HCT116 (cell line): ENCODE measurements around the gene HOPX. TPM values are rescaled to one million over a fixed set of nuclear protein-coding genes. Genes with fewer than 3 reads are reported as not detected.
"Not testable (repeated sequence)": the region's sequence is repeated elsewhere in the genome, so short reads cannot be mapped to it uniquely, and the experiment has no call there.

Experiments
- ATAC-seq: fragments of 200-7000 bp; cut with Tn5 transposase; 2 replicates; pipeline ENCODE4 v1.9.1; 2020; ENCODE audit warnings: mild to moderate bottlenecking, moderate library complexity
- BruUV-seq: library from RNA; stranded (reverse); fragments of 400-500 nt; replicated peaks from 2 replicates; lab custom pipeline; 2021; lab: Mats Ljungman, UMichigan
- CTCF ChIA-PET: fragments of 300-600 bp; sonication (Branson Sonifier 250); formaldehyde crosslinking; loops from one replicate; lab custom pipeline; 2021; ENCODE audit warnings: antibody characterized with exemption; lab: Charles Lee
- POLR2A ChIA-PET: fragments of 300-600, 350-600 bp; sonication (Branson Sonifier 250); formaldehyde crosslinking; loops from one replicate; lab custom pipeline; 2021; ENCODE audit warnings: antibody characterized with exemption; lab: Charles Lee
- RAD21 ChIA-PET, 2 experiments: fragments of 300-600 bp; sonication (Branson Sonifier 250); formaldehyde crosslinking; loops; one replicate each; lab custom pipeline; 2023; ENCODE audit warnings: low total read pairs in 2 of 2; ENCODE audit not compliant: uncharacterized antibody in 2 of 2, unreplicated experiment in 2 of 2, low non-redundant PET in 1 of 2; lab: Charles Lee
- DNase-seq: peaks from one replicate; pipeline ENCODE4 v3.0.0-alpha.2; 2010; ENCODE audit warnings: low read depth, low spot score
- H2AFZ ChIP-seq: fragments of 200-600 bp; shearing (Covaris generic), sonication (generic); 2 replicates; pipeline ENCODE4 v1.6.1; 2017; ENCODE audit warnings: low read depth, mixed run types, mixed read lengths, antibody characterized with exemption, low read length; ENCODE audit not compliant: poor library complexity, severe bottlenecking
- H3K27ac ChIP-seq: 2 replicates; pipeline ENCODE4 v1.5.1; 2012; ENCODE audit warnings: low read depth, low read length
- H3K27me3 ChIP-seq: fragments of 200-600 bp; sonication (generic); 2 replicates; pipeline ENCODE4 v1.6.1; 2016; ENCODE audit warnings: mixed run types, low read length, mixed read lengths; ENCODE audit not compliant: insufficient read depth
- H3K36me3 ChIP-seq, 2 experiments: fragments of 200-500 bp in 1 of 2; fragments of 200-600 bp in 1 of 2; sonication (Bioruptor generic) in 1 of 2; sonication (generic) in 1 of 2; 2 replicates each; pipeline versions ENCODE4 v1.5.1 to v1.6.1; 2014 to 2016; ENCODE audit warnings: low read length in 2 of 2, inconsistent platforms in 1 of 2, mixed read lengths in 1 of 2, mixed run types in 1 of 2; ENCODE audit not compliant: insufficient read depth in 2 of 2, control insufficient read depth in 1 of 2
- H3K4me1 ChIP-seq, 2 experiments: fragments of 200-600 bp in 1 of 2; sonication (generic) in 1 of 2; 2 replicates each; pipeline versions ENCODE4 v1.5.1 to v1.6.1; 2012 to 2017; ENCODE audit warnings: low read length in 2 of 2, inconsistent platforms in 1 of 2, mild to moderate bottlenecking in 1 of 2, mixed read lengths in 1 of 2, mixed run types in 1 of 2, moderate library complexity in 1 of 2; ENCODE audit not compliant: insufficient read depth in 2 of 2, control insufficient read depth in 1 of 2
- H3K4me2 ChIP-seq: fragments of 200-600 bp; sonication (generic); 2 replicates; pipeline ENCODE4 v1.6.1; 2017; ENCODE audit warnings: mixed run types, low read length, mixed read lengths
- H3K4me3 ChIP-seq, 2 experiments: fragments of 200-600 bp in 1 of 2; sonication (generic) in 1 of 2; replicated peaks in 1 of 2; 2 replicates each; pipeline ENCODE4 v1.5.1; 2011 to 2016; ENCODE audit warnings: low read length in 2 of 2, control low read depth in 1 of 2, low read depth in 1 of 2, mild to moderate bottlenecking in 1 of 2, mixed read lengths in 1 of 2, mixed run types in 1 of 2
- H3K79me2 ChIP-seq: fragments of 200-600 bp; sonication (generic); 2 replicates; pipeline ENCODE4 v1.6.1; 2017; ENCODE audit warnings: mild to moderate bottlenecking, mixed run types, low read length, moderate library complexity, mixed read lengths; ENCODE audit not compliant: insufficient read depth
- H3K9ac ChIP-seq: fragments of 200-600 bp; sonication (generic); 2 replicates; pipeline ENCODE4 v1.6.1; 2016; ENCODE audit warnings: low read length, mixed read lengths
- H3K9me2 ChIP-seq: fragments of 200-600 bp; sonication (generic), shearing (Covaris generic); 2 replicates; pipeline ENCODE4 v1.6.1; 2017; ENCODE audit warnings: mixed run types, mild to moderate bottlenecking, moderate library complexity; ENCODE audit not compliant: insufficient read depth
- H3K9me3 ChIP-seq, 2 experiments: fragments of 200-500 bp in 1 of 2; fragments of 200-600 bp in 1 of 2; sonication (Bioruptor generic) in 1 of 2; sonication (generic) in 1 of 2; 2 replicates each; pipeline ENCODE4 v1.6.1; 2014 to 2017; ENCODE audit warnings: low read length in 2 of 2, mixed read lengths in 2 of 2, inconsistent platforms in 1 of 2, low read depth in 1 of 2, mild to moderate bottlenecking in 1 of 2, mixed run types in 1 of 2, moderate library complexity in 1 of 2; ENCODE audit not compliant: control insufficient read depth in 1 of 2, insufficient read depth in 1 of 2
- H4K20me1 ChIP-seq: fragments of 200-600 bp; sonication (generic), shearing (Covaris generic); 2 replicates; pipeline ENCODE4 v1.6.1; 2017; ENCODE audit warnings: mixed run types, mild to moderate bottlenecking, moderate library complexity; ENCODE audit not compliant: insufficient read depth
- CBX3 ChIP-seq: IDR thresholded peaks from 2 replicates; pipeline ENCODE4 v1.6.1; 2012; ENCODE audit warnings: low read depth
- CEBPB ChIP-seq: IDR thresholded peaks from 2 replicates; pipeline ENCODE4 v1.6.1; 2012; ENCODE audit warnings: low read depth
- CTCF ChIP-seq, 3 experiments: fragments of 200-600 bp in 1 of 3; sonication (generic) in 1 of 3; IDR thresholded peaks in 2 of 3; conservative IDR thresholded peaks in 1 of 3; 2 replicates each; pipeline ENCODE4 v1.5.1; 2012 to 2017; ENCODE audit warnings: low read depth in 2 of 3, low read length in 2 of 3, antibody characterized with exemption in 1 of 3, borderline replicate concordance in 1 of 3, control low read depth in 1 of 3, mild to moderate bottlenecking in 1 of 3, mixed read lengths in 1 of 3, mixed run types in 1 of 3, moderate library complexity in 1 of 3; ENCODE audit not compliant: insufficient read depth in 1 of 3
- EGR1 ChIP-seq: IDR thresholded peaks from 2 replicates; pipeline ENCODE4 v1.6.1; 2012; ENCODE audit warnings: low read depth
- FOSL1 ChIP-seq: IDR thresholded peaks from 2 replicates; pipeline ENCODE4 v1.6.1; 2012; ENCODE audit warnings: low read depth
- POLR2A ChIP-seq: IDR thresholded peaks from 2 replicates; pipeline ENCODE4 v1.7.0; 2011; ENCODE audit warnings: borderline replicate concordance; ENCODE audit not compliant: insufficient read depth, insufficient read length; ENCODE audit errors: extremely low read depth
- RAD21 ChIP-seq: IDR thresholded peaks from 2 replicates; pipeline ENCODE4 v1.6.1; 2012; ENCODE audit warnings: low read depth, mild to moderate bottlenecking
- TCF7L2 ChIP-seq: IDR thresholded peaks from 2 replicates; pipeline ENCODE4 v1.7.0; 2011; ENCODE audit warnings: borderline replicate concordance, inconsistent platforms; ENCODE audit not compliant: insufficient read depth, insufficient read length; ENCODE audit errors: extremely low read depth
- YY1 ChIP-seq: IDR thresholded peaks from 2 replicates; pipeline ENCODE4 v1.6.1; 2011; ENCODE audit warnings: low read length, low read depth, moderate library complexity, mild to moderate bottlenecking; ENCODE audit not compliant: insufficient replicate concordance; ENCODE audit errors: extremely low read depth
- ZFX ChIP-seq: fragments of 450-650 bp; IDR thresholded peaks from 2 replicates; pipeline ENCODE4 v1.6.1; 2017
- ZNF274 ChIP-seq: fragments of 200-500 bp; sonication (Bioruptor generic); IDR thresholded peaks from 2 replicates; pipeline ENCODE4 v1.6.1; 2014; ENCODE audit warnings: mild to moderate bottlenecking, low read depth, low read length, inconsistent platforms
- intact Hi-C: fragments of 100-400 bp; cut with micrococcal nuclease; formaldehyde crosslinking; loops from 2 replicates; pipeline ENCODE4 v1.10.0; 2022
- total RNA-seq: library from RNA; stranded (reverse); gene quantifications from one replicate; pipeline ENCODE4 v1.2.1, GENCODE V29; 2021; ENCODE audit not compliant: unreplicated experiment

HOPX gene
- total RNA-seq, 1 experiment from 2014 or later, result 0.42 TPM

- TF ChIP-seq ZNF274 (no peak), POLR2A (no peak), FOSL1 (no peak)
Observed at GRCh38 chr4:56637791-56638190, 43.3 kb downstream of the HOPX start (continued).

- DNase-seq (no peak), ATAC-seq (no peak)
- Histone ChIP-seq H3K9me3 (no peaks in the 10 kb centered on the region), H3K4me1 (peaks cover 17 to 63% of the 10 kb centered on the region in 2 experiments), H2AFZ (peak overlapping the region; percentile 42), H3K79me2 (no peaks in the 10 kb centered on the region), H3K27me3 (no peaks in the 10 kb centered on the region), H3K27ac (no peak overlapping the region), H3K4me2 (no peak overlapping the region), H3K36me3 (no peaks in the 10 kb centered on the region), H3K9ac (no peak overlapping the region), H3K9me2 (no peaks in the 10 kb centered on the region), H3K4me3 (no peak overlapping the region), H4K20me1 (no peaks in the 10 kb centered on the region)
- ChIA-PET CTCF (no interaction called here), RAD21 (no interaction called here), POLR2A (no interaction called here)
- intact Hi-C loops, result no loop called here
- no TSS peak for BruUV-seq
- TF ChIP-seq CBX3, result no peak
- no peak for TF ChIP-seq ZFX
- TF ChIP-seq CEBPB, result no peak
- TF ChIP-seq RAD21, result no peak
- TF ChIP-seq TCF7L2, result no peak
- TF ChIP-seq YY1, result no peak
- TF ChIP-seq CTCF (IDR thresholded peaks at IDR 0.05 in 2 of 3, conservative IDR thresholded peaks at IDR 0.05 in 1 of 3; ENCODE audit: borderline replicate concordance in 1 of 3, insufficient read depth in 1 of 3, low read depth in 2 of 3, low read length in 2 of 3), result no peak
- no peak for TF ChIP-seq EGR1
Observed at GRCh38 chr4:56637154-56637553, 43.9 kb downstream of the HOPX start.

GRCh38 chr4:56634954-56635353, 46.1 kb downstream of the HOPX start:
- RAD21 ChIA-PET, result not testable (repeated sequence)

More at GRCh38 chr4:56634954-56635353, 46.1 kb downstream of the HOPX start:
- BruUV-seq, H3K4me2 ChIP-seq, H2AFZ ChIP-seq, H3K27me3 ChIP-seq, H3K9ac ChIP-seq, CTCF ChIA-PET, ATAC-seq, DNase-seq, H4K20me1 ChIP-seq, H3K9me3 ChIP-seq, H3K4me3 ChIP-seq, POLR2A ChIA-PET, H3K79me2 ChIP-seq, H3K9me2 ChIP-seq, H3K36me3 ChIP-seq, intact Hi-C loops, H3K27ac ChIP-seq: not testable (repeated sequence)
- H3K4me1 ChIP-seq, result peaks cover 6 to 41% of the 10 kb centered on the region in 2 experiments
